Measurements from ENCODE around the gene ANKS1A. TPM values are rescaled to one million over a fixed set of nuclear protein-coding genes. Genes with fewer than 3 reads are reported as not detected.

ANKS1A gene
- total RNA-seq, 2 experiments from 2014 or later = 7.4 to 9.1 TPM

DNA sequence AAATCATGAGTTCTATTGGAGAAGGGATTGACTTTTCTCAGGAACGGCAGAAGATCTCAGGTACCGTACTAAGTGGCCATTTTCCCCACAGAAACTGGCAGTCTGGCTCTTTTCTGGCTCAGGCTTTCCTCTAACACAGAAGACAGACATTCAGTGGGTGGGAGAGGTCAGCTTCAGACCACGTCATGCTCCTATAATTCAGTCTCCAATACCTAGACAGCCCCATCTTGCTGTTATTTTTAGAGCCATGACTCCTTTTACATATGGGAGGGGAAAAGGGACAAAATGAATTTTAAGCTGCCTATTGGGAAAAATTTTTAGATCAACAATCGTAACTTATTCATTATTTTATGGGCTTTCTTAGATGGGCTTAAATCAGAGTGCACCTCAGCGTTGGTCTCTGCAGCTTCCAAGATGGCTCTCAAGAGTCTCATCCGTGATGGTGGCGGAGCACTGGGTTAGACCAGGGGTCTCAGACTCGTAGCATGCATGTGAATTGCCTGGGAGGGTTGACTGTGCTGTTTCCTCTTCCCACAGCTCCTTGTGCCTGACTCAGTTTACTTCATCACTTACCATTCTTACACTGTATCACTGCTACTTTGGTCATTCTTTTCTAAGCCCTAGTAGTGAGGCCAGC, 165.2 kb downstream of the ANKS1A start:
- Mint-ChIP-seq H3K36me3 (ENCODE audit: low read depth) (no peaks in the 10 kb centered on the region), H3K4me3 (no peak overlapping the region), H3K4me1 (peaks cover 4% of the 10 kb centered on the region), H3K9me3 (ENCODE audit: low read depth) (no peaks in the 10 kb centered on the region), H3K27me3 (no peaks in the 10 kb centered on the region), H3K27ac (no peak overlapping the region)
- intact Hi-C loops (cut with DNase I, micrococcal nuclease) = no loop called here
- DNase-seq (no peak), ATAC-seq (no peak)
- ChIA-PET CTCF (interaction anchor here (0.6 to 1.1 kb wide), 4 partner anchors 14 to 267 kb away, joined by 3 read pairs; no protein-coding TSS in a partner anchor), POLR2A (no interaction called here)

- Mint-ChIP-seq H3K4me1 (peaks cover 4% of the 10 kb centered on the region), H3K9me3 (ENCODE audit: low read depth) (no peaks in the 10 kb centered on the region), H3K4me3 (no peak overlapping the region), H3K27me3 (no peaks in the 10 kb centered on the region), H3K36me3 (ENCODE audit: low read depth) (no peaks in the 10 kb centered on the region), H3K27ac (no peak overlapping the region)
- POLR2A ChIA-PET = no interaction called here
- intact Hi-C loops (cut with DNase I, micrococcal nuclease) = no loop called here
- CTCF ChIA-PET = interaction anchor here (0.7 to 1.1 kb wide), 3 partner anchors 13 to 188 kb away, joined by 3 read pairs; no protein-coding TSS in a partner anchor
- ATAC-seq (no peak), DNase-seq (no peak)
Observed at GRCh38 chr6:35054743-35055130, 165.7 kb downstream of the ANKS1A start.

- ChIA-PET CTCF (interaction anchor here (0.6 to 1.3 kb wide), 3 partner anchors 28 to 185 kb away, joined by 3 to 5 read pairs (median 3); no protein-coding TSS in a partner anchor), POLR2A (no interaction called here)
- H3K27me3 Mint-ChIP-seq = no peaks in the 10 kb centered on the region
- no peak overlapping the region for H3K4me3 Mint-ChIP-seq
- H3K27ac Mint-ChIP-seq = no peak overlapping the region
- no peaks in the 10 kb centered on the region for H3K9me3 Mint-ChIP-seq (ENCODE audit: low read depth)
- intact Hi-C loops (cut with DNase I, micrococcal nuclease) = no loop called here
- no peak for ATAC-seq
- H3K36me3 Mint-ChIP-seq (ENCODE audit: low read depth) = no peaks in the 10 kb centered on the region
- H3K4me1 Mint-ChIP-seq = peaks cover 4% of the 10 kb centered on the region
- no peak for DNase-seq
Observed at GRCh38 chr6:35055891-35056290, 166.8 kb downstream of the ANKS1A start.

DNA sequence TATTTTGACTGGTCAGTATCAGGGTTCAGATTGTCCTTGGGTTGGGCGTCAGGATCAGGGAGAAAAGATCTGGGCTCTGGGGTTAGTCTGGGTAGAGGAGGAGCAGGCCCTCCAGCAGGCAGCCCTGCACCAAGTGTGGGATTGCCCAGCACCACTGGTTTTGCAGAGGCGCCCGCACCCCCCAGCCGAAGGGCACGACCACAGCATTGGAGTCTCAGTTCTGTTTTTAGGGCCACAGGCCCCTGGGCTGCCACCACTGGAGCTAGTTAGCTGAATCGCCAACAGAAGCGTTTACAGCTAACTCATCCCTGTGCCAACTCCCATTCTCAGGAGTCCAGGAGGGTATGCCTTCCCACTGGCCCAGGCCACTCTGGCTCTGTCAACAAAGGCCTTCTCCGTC, 167.9 kb downstream of the ANKS1A start:
- Mint-ChIP-seq H3K9me3 (ENCODE audit: low read depth) (no peaks in the 10 kb centered on the region), H3K27ac (no peak overlapping the region), H3K36me3 (ENCODE audit: low read depth) (no peaks in the 10 kb centered on the region), H3K4me1 (peaks cover 4% of the 10 kb centered on the region), H3K4me3 (no peak overlapping the region), H3K27me3 (no peaks in the 10 kb centered on the region)
- ChIA-PET CTCF (interaction anchor here (0.6 to 1.3 kb wide), 2 partner anchors 184 to 1033 kb away, joined by 3 to 5 read pairs; no protein-coding TSS in a partner anchor), POLR2A (no interaction called here)
- DNase-seq = no peak
- intact Hi-C loops (cut with DNase I, micrococcal nuclease) = no loop called here
- no peak for ATAC-seq

DNA sequence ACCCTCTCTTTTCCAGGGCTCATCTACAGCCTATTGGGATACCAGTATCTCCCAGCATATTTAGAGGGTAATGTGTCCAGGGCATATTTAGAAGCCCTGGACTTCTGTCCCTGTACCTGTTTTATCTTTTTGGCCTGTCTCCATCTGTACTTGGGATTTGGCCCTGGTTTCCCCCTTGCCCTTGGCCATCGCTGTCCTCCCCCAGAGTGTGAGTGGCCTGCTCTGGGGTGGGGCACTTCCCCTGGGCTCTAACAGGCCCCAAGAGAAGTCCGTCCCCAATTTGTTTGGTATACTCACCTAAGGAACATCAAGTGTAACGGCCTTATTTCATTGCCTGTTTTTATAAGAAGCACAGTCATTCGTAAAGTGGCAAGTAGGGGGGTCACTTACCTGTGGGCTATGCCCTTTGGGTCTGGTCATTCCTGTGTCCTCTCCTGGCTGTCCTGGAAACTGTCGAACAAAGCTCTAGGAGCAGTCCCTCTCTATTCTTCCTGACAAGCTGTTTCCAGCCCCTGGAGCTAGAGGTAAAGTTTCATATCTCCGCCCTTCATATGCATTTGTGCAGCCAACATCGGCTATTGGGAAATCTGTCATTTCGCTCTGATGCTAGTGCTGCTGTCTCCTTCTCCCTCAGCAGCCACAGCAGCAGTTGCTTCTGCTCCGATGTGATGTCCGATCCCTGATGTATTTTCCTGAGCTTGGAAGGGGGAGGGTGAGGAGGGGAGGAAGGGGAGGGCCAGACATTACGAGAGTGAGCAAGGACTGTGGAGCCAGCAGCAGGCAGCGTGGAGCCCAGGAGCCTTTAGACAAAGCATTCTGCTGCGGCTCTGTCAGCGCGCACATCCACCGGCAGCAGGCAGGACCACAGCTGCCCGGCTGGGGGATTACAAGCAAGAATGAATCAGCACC, 168.6 kb downstream of the ANKS1A start:
- CTCF ChIA-PET = no interaction called here
- POLR2A ChIA-PET = no interaction called here
- no peaks in the 10 kb centered on the region for H3K9me3 Mint-ChIP-seq (ENCODE audit: low read depth)
- intact Hi-C loops (cut with DNase I, micrococcal nuclease) = no loop called here
- no peak overlapping the region for H3K4me3 Mint-ChIP-seq
- DNase-seq = no peak
- ATAC-seq = no peak
- H3K4me1 Mint-ChIP-seq = peaks cover 4% of the 10 kb centered on the region
- H3K36me3 Mint-ChIP-seq (ENCODE audit: low read depth) = no peaks in the 10 kb centered on the region
- H3K27ac Mint-ChIP-seq = no peak overlapping the region
- no peaks in the 10 kb centered on the region for H3K27me3 Mint-ChIP-seq

GRCh38 chr6:35058358-35058675, 169.3 kb downstream of the ANKS1A start:
- intact Hi-C loops (cut with DNase I, micrococcal nuclease) = no loop called here
- H3K36me3 Mint-ChIP-seq (ENCODE audit: low read depth) = no peaks in the 10 kb centered on the region
- H3K4me1 Mint-ChIP-seq = peaks cover 4% of the 10 kb centered on the region
- H3K9me3 Mint-ChIP-seq (ENCODE audit: low read depth) = no peaks in the 10 kb centered on the region
- ChIA-PET POLR2A (no interaction called here), CTCF (interaction anchor here (0.7 kb wide), 1 partner anchor 58 kb away, joined by 3 read pairs; no protein-coding TSS in a partner anchor)
- ATAC-seq (no peak), DNase-seq (no peak)
- H3K27me3 Mint-ChIP-seq = no peaks in the 10 kb centered on the region
- H3K27ac Mint-ChIP-seq = no peak overlapping the region
- H3K4me3 Mint-ChIP-seq = no peak overlapping the region

- CTCF ChIA-PET = interaction anchor here (0.7 kb wide), 1 partner anchor 57 kb away, joined by 3 read pairs; no protein-coding TSS in a partner anchor
- no peak for DNase-seq
- no peaks in the 10 kb centered on the region for H3K27me3 Mint-ChIP-seq
- intact Hi-C loops (cut with DNase I, micrococcal nuclease) = no loop called here
- H3K9me3 Mint-ChIP-seq (ENCODE audit: low read depth) = no peaks in the 10 kb centered on the region
- no peak for ATAC-seq
- H3K4me3 Mint-ChIP-seq = no peak overlapping the region
- no peak overlapping the region for H3K27ac Mint-ChIP-seq
- peaks cover 4% of the 10 kb centered on the region for H3K4me1 Mint-ChIP-seq
- POLR2A ChIA-PET = no interaction called here
- no peaks in the 10 kb centered on the region for H3K36me3 Mint-ChIP-seq (ENCODE audit: low read depth)
Observed at GRCh38 chr6:35058865-35059522, 169.9 kb downstream of the ANKS1A start.

GRCh38 chr6:35059596-35060345, 170.7 kb downstream of the ANKS1A start:
- no peak overlapping the region for H3K27ac Mint-ChIP-seq
- H3K27me3 Mint-ChIP-seq = no peaks in the 10 kb centered on the region
- peaks cover 4% of the 10 kb centered on the region for H3K4me1 Mint-ChIP-seq
- intact Hi-C loops (cut with DNase I, micrococcal nuclease) = no loop called here
- no peaks in the 10 kb centered on the region for H3K9me3 Mint-ChIP-seq (ENCODE audit: low read depth)
- ATAC-seq (no peak), DNase-seq (no peak)
- ChIA-PET POLR2A (no interaction called here), CTCF (interaction anchor here (0.7 kb wide), 1 partner anchor 160 kb away, joined by 3 read pairs; no protein-coding TSS in a partner anchor)
- no peak overlapping the region for H3K4me3 Mint-ChIP-seq
- no peaks in the 10 kb centered on the region for H3K36me3 Mint-ChIP-seq (ENCODE audit: low read depth)

- Mint-ChIP-seq H3K4me1 (peaks cover 4% of the 10 kb centered on the region), H3K27me3 (no peaks in the 10 kb centered on the region), H3K9me3 (ENCODE audit: low read depth) (no peaks in the 10 kb centered on the region), H3K27ac (no peak overlapping the region), H3K4me3 (no peak overlapping the region), H3K36me3 (ENCODE audit: low read depth) (no peaks in the 10 kb centered on the region)
- POLR2A ChIA-PET = interaction anchor here (0.7 kb wide), 1 partner anchor 211 kb away, joined by 3 read pairs; no protein-coding TSS in a partner anchor
- ATAC-seq = no peak
- DNase-seq = no peak
- intact Hi-C loops (cut with DNase I, micrococcal nuclease) = no loop called here
- CTCF ChIA-PET = interaction anchor here (1.2 kb wide), 1 partner anchor 74 kb away, joined by 4 read pairs; no protein-coding TSS in a partner anchor
Observed at GRCh38 chr6:35061102-35061615, 172.1 kb downstream of the ANKS1A start.

DNA sequence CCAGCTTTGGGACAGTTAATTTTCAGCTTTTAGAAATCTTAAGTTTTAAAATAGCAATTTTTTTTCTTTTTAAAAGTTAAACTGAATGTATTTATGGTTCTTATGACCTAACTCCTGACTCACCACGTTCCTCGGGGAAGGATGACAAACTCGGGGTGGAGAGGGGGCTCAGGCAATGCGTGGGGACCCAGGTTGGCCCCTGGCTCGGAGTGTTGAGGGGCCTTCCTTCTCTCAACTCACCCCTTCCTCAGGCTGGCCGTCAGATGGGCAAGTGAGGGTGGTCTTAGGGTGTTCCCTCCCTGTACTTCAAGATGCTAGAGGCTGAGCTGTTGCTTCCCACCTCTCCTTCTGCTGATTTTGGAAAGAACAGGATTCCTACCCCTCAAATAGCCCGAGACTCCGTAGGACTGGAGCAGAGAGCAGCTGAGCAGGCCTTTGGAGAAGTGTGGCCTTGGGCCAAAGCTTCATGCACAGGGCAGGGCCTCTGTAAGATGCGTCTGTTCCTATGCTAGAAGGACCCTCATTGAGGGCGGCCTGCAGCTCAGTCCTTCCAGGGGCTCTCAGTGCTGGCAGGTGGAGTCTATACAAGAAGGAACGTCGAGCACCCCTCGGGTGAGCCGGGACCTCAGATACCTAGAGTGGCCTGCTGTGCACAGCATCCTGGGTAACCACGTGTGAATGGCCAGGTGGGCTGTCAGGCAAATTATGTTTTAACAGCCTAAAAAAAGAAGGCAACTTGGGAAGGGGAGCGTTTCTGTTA, 172.8 kb downstream of the ANKS1A start:
- ATAC-seq = no peak
- intact Hi-C loops (cut with DNase I, micrococcal nuclease) = no loop called here
- Mint-ChIP-seq H3K4me3 (no peak overlapping the region), H3K4me1 (peaks cover 4% of the 10 kb centered on the region), H3K9me3 (ENCODE audit: low read depth) (no peaks in the 10 kb centered on the region), H3K27me3 (no peaks in the 10 kb centered on the region), H3K27ac (no peak overlapping the region), H3K36me3 (ENCODE audit: low read depth) (no peaks in the 10 kb centered on the region)
- CTCF ChIA-PET = interaction anchor here (1.2 kb wide), 1 partner anchor 75 kb away, joined by 4 read pairs; no protein-coding TSS in a partner anchor
- POLR2A ChIA-PET = interaction anchor here (0.7 kb wide), 1 partner anchor 210 kb away, joined by 3 read pairs; no protein-coding TSS in a partner anchor
- no peak for DNase-seq

Measured in activated CD4-positive, alpha-beta T cell treated with anti-CD3 and anti-CD28 coated beads for 36 hours (primary cell).